Glomerular endothelial cell (primary cell): ENCODE data around the gene CLMP. TPM values are rescaled to one million over a fixed set of nuclear protein-coding genes. Genes with fewer than 3 reads are reported as not detected.
"Not testable (repeated sequence)": the region's sequence is repeated elsewhere in the genome, so short reads cannot be mapped to it uniquely, and the experiment has no call there.

Source experiments
- DNase-seq: peaks from one replicate; pipeline ENCODE4 v3.0.0-alpha.2; 2011; ENCODE audit warnings: low read depth, low spot score; ENCODE audit errors: extremely low read depth
- total RNA-seq: library from RNA; depleted of rRNA; stranded (reverse); fragments of >200 nt; gene quantifications from 2 replicates; pipeline ENCODE4 v1.2.3, GENCODE V29; 2015

Gene CLMP
- total RNA-seq, 1 donor from 2014 or later: 1.5 TPM

- no peak for DNase-seq
These were observed 103.5 kb downstream of the CLMP start for GRCh38 chr11:123091506-123091905.

GRCh38 chr11:123090168-123090567 lies 104.9 kb downstream of the CLMP start:
- not testable (repeated sequence) for DNase-seq

GRCh38 chr11:123088896-123089295 lies 106.2 kb downstream of the CLMP start:
- DNase-seq: not testable (repeated sequence)

- DNase-seq: not testable (repeated sequence)
These were observed 107.4 kb downstream of the CLMP start for GRCh38 chr11:123087657-123088056.

- no peak for DNase-seq
These were observed 108.7 kb downstream of the CLMP start for GRCh38 chr11:123086305-123086704.

GRCh38 chr11:123085497-123085896 lies 109.6 kb downstream of the CLMP start:
- DNase-seq: no peak

- DNase-seq: no peak
These were observed 110.6 kb downstream of the CLMP start for GRCh38 chr11:123084454-123084853.

GRCh38 chr11:123083623-123084029 lies 111.4 kb downstream of the CLMP start:
- peak; percentile 98 for DNase-seq

GRCh38 chr11:123082977-123083376 lies 112.1 kb downstream of the CLMP start:
- DNase-seq: no peak

GRCh38 chr11:123080015-123080414 lies 115.0 kb downstream of the CLMP start:
- no peak for DNase-seq

GRCh38 chr11:123076484-123076883 lies 118.6 kb downstream of the CLMP start:
- no peak for DNase-seq

GRCh38 chr11:123073343-123074057 lies 121.5 kb downstream of the CLMP start:
- no peak for DNase-seq

GRCh38 chr11:123072762-123073161 lies 122.3 kb downstream of the CLMP start:
- no peak for DNase-seq

GRCh38 chr11:123072332-123072761 lies 122.7 kb downstream of the CLMP start:
- no peak for DNase-seq

GRCh38 chr11:123069908-123070821 lies 124.9 kb downstream of the CLMP start:
- DNase-seq: no peak

GRCh38 chr11:123065621-123066020 lies 129.4 kb downstream of the CLMP start:
- DNase-seq: no peak

GRCh38 chr11:123063826-123064657 lies 131.0 kb downstream of the CLMP start:
- DNase-seq: no peak

- DNase-seq: peak; percentile 55
These were observed 131.9 kb downstream of the CLMP start for GRCh38 chr11:123062892-123063825.

- peak; percentile 84 for DNase-seq
These were observed 132.7 kb downstream of the CLMP start for GRCh38 chr11:123062158-123062891.
